Brain pericyte (primary cell): ENCODE measurements around the gene ERCC2.
"Not testable (repeated sequence)": the region's sequence is repeated elsewhere in the genome, so short reads cannot be mapped to it uniquely, and the experiment has no call there.

Experiments
- DNase-seq: peaks from one replicate; pipeline ENCODE4 v3.0.0-alpha.2; 2012; ENCODE audit warnings: low read depth, low spot score

ERCC2 gene

DNA sequence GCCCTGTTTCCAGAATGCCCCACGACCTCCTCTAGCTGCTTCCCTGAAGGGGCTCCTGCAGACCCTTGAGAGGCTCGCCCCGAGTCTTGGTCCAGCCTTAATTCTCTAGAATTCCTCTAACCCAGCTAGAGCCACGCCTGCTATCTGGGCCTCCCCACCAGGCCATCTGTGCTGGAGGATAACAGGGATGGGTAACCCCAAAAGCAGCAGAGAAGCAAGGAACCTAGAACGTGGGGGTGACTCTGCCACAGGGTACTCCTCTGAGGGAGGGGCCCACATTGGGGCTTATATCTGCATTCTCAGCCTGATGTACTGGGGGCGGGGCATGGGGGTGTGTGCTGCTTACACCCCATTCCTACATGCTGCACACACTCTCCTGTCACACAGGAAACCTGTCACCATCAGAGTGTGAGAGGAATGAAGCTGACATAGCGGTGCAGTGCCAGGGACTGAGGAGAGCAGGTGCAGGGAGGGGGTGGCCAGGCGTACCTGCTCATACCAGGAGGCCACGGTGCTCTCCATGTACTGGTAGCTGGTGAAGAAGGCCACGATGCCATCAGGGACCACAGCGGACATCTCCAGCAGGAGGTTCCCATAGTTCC is 16.0 kb downstream of the ERCC2 start:
- DNase-seq = no peak

DNA sequence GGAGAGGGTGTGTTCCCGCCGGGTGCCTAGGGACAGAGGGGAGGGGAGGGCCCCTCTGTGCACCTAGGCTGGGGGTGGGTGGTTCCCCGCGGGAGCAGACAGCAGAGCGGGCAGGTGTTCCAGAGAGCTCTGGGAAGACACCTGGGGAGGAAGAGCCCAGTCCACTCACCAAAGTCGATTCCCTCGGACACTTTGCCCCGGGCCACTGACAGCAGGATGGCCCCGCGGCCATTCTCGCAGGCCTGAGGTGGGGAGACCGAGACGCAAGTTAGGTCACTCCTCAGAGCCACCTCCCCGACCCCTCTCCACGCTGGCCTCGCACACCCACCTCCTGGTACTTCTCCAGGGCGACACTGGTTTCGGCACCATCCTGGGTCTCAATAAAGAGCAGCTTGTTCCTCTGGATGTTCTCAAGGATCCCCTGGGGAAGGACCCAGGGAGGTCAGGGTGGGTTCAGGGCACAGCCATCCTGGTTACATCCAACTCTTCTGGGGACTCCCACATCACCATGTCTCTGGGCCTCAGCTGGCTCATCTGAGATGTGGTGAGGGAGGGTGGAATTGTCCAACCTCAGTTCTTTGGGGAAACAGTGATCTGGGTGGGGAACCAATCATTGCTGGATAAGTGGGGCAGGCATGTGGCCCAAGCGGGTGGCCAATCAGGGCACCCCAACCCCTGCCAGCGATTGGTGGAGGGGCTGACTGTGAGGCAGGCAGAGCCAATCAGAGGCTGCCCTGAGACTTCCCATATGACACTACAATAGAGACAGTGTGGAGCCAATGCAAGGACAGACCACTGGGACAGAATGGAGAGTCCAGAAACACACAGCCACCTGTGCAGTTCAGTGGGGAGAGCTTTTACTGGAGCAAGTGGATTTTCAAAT is 17.2 kb downstream of the ERCC2 start:
- DNase-seq = no peak

DNA sequence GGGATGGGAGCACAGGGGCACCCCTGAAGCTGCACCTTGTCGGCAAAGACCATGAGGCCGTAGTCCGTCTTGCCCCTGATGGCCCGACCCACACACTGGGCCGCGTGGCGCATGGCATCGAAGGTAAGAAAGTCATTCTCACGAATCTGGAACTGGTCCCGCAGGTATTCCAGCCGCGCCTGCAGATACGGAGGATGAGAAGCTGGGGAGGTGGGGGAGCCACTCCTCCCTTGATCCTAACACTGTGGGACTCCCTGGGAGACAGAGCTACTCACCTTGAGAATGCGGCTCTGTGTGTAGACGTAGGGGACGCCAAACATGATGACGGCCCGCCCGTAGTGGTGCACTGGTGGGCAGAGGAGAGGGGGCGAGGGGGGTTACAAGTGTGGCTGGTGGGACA is 17.9 kb downstream of the ERCC2 start:
- DNase-seq = no peak

DNA sequence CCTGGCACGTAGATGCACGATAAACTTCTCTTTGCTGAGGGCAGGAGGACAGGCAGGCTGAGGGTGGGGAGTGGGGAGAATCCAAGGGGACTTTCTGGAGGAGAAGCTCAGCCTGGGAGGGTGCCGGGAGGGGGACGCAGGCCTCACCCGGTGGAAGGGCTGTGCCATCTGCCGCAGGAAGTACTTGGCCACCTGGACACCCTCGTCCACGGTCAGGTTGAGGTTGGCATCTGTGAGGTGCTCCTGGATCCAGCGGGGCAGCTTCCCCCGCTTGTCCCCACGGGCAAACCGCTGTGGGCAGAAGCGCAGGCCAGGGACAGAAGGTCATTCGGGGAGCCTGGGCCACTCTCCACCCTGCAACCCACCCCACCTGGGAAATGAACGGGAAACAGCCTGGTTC is 18.3 kb downstream of the ERCC2 start:
- DNase-seq = no peak

DNA sequence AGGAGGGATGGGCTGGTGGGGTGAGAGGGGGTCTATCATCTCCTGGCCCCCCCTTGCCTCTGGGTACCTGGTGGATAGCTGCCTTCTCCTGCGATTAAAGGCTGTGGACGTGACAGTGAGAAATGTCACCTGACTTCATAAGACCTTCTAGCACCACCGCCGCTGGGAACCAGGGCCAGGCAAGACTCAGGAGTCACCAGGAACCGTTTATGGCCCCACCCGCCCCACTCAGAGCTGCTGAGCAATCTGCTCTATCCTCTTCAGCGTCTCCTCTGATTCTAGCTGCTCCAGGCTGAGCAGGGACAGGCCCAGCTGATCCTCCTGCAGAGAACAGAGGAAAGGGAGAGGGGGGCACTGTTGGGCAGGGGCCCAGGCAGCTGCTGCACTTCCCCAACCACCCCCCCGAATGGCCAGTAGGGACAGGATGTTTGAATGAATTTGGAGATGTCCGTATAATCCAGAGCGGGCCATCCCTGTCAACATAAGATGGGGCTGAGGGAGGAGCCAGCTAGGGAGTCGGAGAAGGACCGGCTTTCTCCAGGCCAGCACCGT is 18.9 kb downstream of the ERCC2 start:
- no peak for DNase-seq

DNA sequence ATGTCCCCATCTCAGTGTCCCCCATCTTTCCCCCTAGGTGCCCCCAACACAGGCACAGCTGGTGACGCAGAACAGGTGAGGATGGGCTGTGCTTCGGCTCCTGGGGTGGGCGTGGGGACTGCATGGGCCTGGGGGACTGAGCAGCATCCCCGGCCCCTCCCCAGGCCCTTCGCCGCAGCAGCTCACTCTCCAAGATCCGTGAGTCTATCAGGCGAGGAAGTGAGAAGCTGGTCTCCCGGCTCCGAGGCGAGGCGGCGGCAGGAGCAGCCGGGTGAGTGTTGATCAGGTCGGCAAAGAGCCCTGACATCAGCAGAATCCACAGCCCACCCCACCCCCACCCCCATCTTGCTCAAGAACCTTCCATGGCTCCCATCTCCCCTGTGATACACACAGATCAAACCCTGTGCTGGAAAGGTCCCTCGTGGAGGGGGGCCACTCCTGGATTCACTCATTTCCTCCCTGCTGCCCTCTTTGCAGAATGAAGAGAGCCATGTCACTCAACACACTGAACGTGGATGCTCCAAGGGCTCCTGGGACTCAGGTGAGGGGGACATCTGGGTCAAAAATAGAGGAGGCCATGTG is 19.8 kb downstream of the ERCC2 start:
- no peak for DNase-seq

DNA sequence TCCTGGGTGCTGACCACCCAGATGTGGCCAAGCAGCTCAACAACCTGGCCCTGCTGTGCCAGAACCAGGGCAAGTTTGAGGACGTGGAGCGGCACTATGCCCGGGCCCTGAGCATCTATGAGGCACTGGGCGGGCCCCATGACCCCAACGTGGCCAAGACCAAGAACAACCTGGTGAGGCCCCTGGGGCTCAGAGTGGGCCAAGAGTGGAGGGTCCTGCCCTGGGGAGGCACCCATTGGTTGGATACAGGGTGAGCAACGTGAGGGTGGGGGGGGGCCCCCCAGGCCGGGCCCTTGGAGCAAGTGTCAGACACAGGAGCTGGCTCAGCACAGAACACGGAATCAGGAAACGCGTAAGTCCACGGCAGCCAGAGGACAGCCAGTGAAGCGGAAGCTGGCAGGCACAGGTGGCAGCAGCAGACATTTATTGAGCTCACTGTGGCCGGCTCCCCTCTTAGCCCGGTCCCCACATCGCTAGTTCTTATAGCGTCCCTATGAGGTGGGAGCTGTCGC is 20.9 kb downstream of the ERCC2 start:
- no peak for DNase-seq

DNA sequence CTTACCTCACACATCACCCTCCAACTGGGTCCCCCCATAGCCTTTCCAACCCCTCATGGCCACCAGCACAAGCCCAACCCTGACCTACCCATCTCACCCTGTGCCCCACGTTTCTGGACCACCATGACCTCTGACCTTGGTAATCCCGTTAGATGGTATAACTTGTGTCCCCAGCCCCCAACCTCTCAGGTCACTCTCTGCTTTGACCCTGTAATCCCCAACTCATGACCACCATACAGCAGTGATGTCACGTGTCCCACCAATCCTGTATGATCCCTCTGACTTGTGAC is 21.3 kb downstream of the ERCC2 start:
- no peak for DNase-seq

DNA sequence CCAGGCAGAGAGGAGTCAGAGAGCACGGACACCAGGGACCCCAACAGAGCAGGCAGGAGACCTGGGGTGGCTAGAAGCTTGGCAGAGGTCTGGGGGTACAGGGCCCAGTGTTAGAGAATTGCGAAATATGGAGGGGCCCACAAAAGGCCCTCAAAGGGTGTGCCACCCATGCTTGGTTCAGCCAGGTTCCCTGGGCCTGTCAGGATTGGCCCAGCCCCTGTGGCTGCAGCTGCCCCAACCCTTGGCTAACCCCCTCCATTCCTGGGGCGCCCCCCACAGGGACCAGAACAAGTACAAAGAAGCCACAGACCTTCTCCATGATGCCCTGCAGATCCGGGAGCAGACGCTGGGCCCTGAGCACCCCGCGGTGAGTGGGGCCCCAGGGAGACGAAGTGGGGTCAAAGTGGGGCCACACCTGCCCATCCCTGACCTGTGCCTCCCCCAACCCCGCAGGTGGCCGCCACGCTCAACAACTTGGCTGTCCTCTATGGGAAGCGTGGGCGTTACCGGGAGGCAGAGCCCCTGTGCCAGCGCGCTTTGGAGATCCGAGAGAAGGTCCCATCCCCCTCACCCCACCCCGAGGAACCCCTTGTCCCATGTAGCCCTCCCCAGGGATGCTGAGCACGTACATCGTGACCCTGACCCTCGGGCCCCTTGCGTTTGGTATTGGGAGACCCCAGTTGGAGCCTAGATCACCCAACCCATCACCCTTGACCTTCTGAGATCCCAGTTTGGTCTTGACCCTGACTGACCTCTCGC is 21.8 kb downstream of the ERCC2 start:
- DNase-seq = no peak

DNA sequence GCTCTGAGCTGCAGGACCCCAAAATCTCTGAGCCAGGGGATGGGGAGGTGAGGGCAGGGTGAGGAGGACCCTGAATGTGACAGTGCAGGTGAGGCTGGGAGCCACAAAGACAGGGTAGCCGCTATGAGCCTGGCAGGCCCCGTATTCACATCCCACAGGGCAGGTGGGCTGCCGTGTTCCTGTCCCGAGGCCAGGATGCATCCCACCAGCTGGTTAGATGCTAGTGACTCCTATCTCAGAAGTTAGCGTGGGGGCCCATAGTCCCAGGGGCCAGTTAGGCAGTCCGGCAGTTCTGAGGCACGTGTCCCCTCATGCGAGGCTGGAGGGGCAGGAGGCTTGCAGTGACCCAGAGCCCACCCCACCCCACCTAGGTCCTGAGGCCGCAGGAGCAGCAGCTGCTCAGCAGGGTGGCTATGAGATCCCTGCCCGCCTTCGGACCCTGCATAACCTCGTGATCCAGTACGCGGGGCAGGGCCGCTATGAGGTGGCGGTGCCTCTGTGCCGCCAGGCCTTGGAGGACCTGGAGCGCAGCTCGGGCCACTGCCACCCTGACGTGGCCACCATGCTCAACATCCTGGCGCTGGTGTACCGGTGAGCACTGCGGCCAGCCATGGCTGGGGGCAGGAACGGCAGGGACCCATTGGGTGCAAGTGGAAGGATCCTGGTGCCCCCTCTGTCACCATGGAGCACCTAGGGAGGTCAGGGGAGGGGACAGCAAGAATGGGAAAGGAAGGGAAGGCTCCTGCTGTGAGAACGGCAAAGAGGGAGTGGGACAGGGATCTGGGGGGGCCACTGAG is 22.6 kb downstream of the ERCC2 start:
- DNase-seq = no peak

DNA sequence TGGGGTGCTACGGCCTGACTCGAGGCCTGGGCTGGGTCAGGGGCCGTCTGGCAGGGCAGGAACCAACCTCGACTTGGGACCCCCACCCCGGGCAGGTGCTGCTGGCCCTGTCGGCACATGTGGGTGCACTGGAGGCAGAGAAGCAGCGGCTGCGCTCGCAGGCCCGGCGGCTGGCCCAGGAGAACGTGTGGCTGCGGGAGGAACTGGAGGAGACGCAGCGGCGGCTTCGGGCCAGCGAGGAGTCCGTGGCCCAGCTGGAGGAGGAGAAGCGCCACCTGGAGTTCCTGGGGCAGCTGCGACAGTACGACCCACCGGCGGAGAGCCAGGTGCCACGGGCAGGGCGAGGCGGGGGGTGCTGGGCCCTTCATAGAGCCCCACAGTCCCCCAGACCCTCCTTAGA is 23.9 kb downstream of the ERCC2 start:
- DNase-seq = no peak

DNA sequence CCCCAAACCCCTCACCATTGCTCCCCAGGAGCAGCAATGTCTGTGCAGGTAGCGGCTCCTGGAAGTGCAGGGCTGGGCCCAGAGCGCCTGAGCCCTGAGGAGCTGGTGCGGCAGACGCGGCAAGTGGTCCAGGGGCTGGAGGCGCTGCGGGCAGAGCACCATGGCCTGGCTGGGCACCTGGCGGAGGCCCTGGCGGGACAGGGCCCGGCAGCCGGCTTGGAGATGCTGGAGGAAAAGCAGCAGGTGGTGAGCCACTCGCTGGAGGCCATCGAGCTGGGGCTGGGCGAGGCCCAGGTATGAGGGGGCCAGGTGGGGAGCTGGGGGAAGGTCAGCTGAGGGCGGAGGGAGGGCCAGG is 24.9 kb downstream of the ERCC2 start:
- no peak for DNase-seq

DNA sequence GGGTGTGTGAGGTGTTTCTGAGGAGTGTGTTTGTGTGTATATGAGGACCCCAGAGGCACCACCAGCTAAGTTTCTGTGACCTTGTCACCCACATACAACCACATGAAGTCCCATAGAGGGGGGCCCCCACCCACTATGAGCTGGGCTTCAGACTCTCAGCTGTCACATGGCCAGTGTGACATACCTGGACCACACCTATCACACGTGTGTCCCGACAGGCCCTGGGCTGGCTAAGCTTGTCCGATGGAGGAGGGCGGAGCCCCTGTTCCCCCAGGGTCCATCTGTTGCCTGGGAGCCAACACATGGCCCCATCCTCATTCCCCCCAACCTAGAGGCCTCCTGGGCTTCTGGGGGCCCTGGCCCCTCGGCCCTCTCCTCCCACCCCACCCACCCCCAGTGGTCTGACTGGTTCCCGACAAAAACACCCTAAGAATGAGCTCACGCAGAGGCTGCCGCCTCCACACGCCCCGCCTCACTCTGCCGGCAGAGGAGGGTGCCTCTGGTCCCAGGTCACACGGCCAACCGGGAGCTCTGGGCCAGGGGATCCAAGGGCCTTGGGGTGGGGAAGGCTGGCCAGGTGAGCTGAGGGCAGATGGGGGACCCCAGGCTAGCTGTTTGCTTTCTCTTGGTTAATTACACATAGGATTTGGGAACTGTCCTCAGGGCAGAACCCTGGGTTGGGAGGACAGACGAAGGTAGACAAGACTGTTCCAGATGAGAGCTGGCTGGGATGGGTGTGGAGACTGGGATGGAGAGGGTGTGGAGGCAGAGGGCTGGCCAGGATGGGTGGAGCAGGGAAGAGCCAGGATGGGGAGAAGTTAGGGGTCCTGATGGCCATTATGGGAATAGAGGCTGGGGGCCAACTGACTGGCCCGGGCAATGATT is 25.5 kb downstream of the ERCC2 start:
- no peak for DNase-seq

DNA sequence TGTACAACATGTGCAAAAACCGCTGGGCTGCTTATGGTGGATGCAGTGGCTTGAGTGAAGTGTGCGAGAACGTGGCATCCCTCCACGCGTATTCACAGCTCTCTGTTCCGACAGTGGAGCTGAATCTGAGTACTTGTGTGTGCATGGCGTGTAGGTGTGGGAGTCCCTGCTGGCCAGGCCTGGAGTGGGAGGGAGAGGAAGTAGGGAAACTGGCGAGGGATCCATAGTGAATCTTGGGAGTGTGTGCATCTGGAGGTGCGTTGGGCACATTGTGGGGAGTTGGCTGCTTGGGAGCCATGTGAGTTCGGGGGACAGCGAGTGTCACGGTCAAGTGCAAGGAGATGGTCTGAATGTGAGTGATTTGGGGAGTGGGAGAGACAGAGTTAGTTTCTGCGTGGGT is 27.5 kb downstream of the ERCC2 start:
- DNase-seq = no peak

DNA sequence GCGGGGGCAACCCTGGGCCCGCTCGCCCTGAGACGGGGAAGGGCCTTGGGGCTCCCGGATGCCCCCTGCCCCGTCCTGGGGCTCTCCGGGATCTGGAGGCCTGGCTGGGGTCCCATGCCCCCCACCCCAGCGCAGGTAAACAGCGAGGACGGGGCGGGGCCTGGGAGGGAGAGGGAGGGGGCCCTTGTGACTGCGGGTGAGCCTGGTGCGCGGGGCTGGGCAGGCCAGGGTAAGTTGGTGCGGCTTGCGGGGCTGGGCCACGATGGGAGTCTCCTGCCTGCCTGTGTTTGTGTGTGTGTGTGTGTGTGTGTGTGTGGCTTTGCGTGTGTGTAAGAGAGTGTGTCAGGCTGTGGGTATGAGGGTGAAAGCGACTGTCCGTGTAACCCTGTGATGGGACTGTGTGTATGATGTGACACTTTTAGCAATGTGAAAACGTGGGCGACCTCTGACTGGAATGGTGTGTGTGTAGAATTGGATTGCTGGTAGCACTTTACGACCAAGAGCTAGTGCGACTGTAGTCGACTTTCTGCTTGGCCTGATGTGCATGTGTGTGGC is 29.4 kb downstream of the ERCC2 start:
- no peak for DNase-seq

DNA sequence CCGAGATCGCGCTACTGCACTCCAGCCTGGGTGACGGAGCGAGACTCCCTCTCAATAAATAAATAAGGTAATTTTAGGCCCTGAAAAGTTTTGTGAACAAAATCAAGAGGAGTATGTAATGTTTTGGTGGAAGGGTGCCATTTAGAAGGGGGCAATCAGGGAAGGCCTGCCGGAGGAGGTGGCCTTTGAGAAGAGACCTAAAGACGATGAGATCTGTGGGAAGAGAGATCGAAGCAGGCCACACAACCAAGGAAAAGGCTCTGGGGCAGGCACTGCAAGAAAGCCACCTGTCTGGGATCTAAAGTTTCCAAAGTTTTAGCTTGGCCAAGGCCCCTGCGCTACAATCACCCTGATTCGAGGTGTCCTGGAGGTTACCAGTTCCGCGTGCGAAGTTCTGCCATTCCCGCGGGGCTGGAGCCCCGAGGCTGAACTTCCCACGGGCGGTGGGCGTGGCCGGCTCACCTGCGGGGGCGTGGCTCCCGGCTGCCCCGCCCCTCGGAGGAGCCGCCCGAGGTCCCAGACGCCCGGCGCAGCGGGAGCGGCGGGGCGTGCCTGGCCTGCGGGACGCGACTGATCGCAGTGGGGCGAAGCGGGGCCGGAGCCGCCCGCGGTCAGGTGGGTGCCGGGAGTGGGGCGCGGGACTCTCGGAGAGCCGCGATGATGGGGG is 30.0 kb downstream of the ERCC2 start, which contains the start of gene KLC3:
Gene KLC3 (plus strand): TSS at position 519 of the 667 bp plus-strand sequence. CDS start 4,792 bp downstream, outside the sequence.
- DNase-seq = no peak

DNA sequence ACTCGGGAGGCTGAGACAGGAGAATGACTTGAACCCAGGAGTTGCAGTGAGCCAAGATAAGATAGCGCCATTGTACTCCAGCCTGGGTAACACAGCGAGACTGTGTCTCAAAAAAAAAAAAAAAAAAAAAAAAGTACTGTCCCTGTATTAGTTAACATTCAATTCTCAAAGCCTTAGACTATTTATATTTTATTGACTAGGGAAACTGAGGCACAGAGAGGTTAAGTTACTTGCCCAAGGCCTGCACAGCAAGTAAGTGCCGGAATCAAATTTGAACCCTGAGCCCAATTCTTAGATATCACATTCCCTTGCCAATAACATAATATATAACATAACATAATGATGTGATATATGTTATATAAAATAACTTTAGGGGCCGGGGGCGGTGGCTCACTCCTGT is 30.7 kb downstream of the ERCC2 start:
- no peak for DNase-seq

DNA sequence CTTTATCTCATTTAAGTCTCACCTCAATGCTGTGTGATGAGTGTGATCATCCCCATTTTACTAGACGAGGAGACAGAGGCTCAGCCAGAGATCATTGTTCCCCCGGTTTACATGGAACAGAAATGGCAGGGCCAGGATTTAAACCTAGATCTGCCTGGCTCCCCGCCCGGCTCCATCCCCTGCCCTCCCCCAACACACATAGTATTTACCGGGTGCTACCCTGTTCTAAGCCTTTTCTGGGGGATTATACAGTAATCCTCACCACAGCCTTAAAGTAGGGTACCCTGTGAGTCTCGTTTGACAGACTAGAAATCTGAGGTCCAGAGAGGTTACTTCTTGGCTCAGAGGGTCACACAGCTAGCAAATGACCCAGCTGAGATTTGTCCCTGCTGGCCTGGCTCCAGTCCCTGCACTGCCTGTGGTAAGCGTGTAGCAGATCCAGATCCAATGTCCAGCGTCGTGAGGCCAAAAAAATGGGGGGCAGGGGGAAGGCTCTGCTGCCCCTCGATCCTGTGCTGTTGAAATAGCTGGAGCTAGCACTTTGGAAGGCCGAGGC is 33.6 kb downstream of the ERCC2 start:
- DNase-seq = no peak

DNA sequence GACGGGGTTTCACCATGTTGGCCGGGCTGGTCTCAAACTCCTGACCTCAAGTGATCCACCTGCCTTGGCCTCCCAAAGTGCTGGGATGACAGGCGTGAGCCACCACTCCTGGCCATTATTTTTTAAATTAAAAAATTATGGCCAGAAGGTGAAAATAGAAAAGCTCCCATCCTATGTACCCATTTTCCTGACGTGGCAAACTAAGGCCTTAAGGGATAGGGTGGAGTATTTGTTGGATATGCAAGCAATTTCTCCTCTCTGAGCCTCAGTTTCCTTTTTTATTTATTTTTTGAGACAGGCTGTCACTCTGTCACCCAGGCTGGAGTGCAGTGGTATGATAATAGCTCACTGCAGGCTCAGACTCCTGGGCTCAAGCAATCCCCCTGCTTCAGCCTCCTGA is 35.5 kb downstream of the ERCC2 start:
- not testable (repeated sequence) for DNase-seq
